ENCODE data around the gene R3HCC1L.

Gene R3HCC1L

GRCh38 chr10:98158576-98158975, 24.1 kb downstream of the R3HCC1L start:
- Histone ChIP-seq H3K4me1 (ENCODE audit: insufficient read depth, poor library complexity, severe bottlenecking) (no peaks in the 10 kb centered on the region), H3K9me3 (ENCODE audit: severe bottlenecking) (no peaks in the 10 kb centered on the region), H3K36me3 (ENCODE audit: low read depth) (peaks cover 46% of the 10 kb centered on the region), H3K27ac (ENCODE audit: poor library complexity, severe bottlenecking) (no peak overlapping the region), H3K27me3 (ENCODE audit: insufficient read depth, poor library complexity, severe bottlenecking) (no peaks in the 10 kb centered on the region), H3K4me3 (ENCODE audit: severe bottlenecking) (no peak overlapping the region)
- ATAC-seq (ENCODE audit: low read depth) (no peak), DNase-seq (ENCODE audit: low spot score) (no peak)
- TF ChIP-seq CTCF (IDR thresholded peaks at IDR 0.05; ENCODE audit: poor library complexity, severe bottlenecking), result no peak

- Histone ChIP-seq H3K4me1 (ENCODE audit: insufficient read depth, poor library complexity, severe bottlenecking) (no peaks in the 10 kb centered on the region), H3K27ac (ENCODE audit: poor library complexity, severe bottlenecking) (no peak overlapping the region), H3K9me3 (ENCODE audit: severe bottlenecking) (no peaks in the 10 kb centered on the region), H3K4me3 (ENCODE audit: severe bottlenecking) (no peak overlapping the region), H3K36me3 (ENCODE audit: low read depth) (peaks cover 76% of the 10 kb centered on the region), H3K27me3 (ENCODE audit: insufficient read depth, poor library complexity, severe bottlenecking) (no peaks in the 10 kb centered on the region)
- no peak for TF ChIP-seq CTCF (IDR thresholded peaks at IDR 0.05; ENCODE audit: poor library complexity, severe bottlenecking)
- ATAC-seq (ENCODE audit: low read depth) (no peak), DNase-seq (ENCODE audit: low spot score) (no peak)
Observed at GRCh38 chr10:98163941-98164340, 29.5 kb downstream of the R3HCC1L start.

GRCh38 chr10:98167191-98167590, 32.7 kb downstream of the R3HCC1L start:
- no peak overlapping the region for H3K4me3 ChIP-seq (ENCODE audit: severe bottlenecking)
- no peak overlapping the region for H3K27ac ChIP-seq (ENCODE audit: poor library complexity, severe bottlenecking)
- H3K36me3 ChIP-seq (ENCODE audit: low read depth), result peaks cover 57% of the 10 kb centered on the region
- no peak for ATAC-seq (ENCODE audit: low read depth)
- no peak for DNase-seq (ENCODE audit: low spot score)
- TF ChIP-seq CTCF (IDR thresholded peaks at IDR 0.05; ENCODE audit: poor library complexity, severe bottlenecking), result no peak
- no peaks in the 10 kb centered on the region for H3K9me3 ChIP-seq (ENCODE audit: severe bottlenecking)
- H3K4me1 ChIP-seq (ENCODE audit: insufficient read depth, poor library complexity, severe bottlenecking), result no peaks in the 10 kb centered on the region
- H3K27me3 ChIP-seq (ENCODE audit: insufficient read depth, poor library complexity, severe bottlenecking), result no peaks in the 10 kb centered on the region

- no peak overlapping the region for H3K27ac ChIP-seq (ENCODE audit: poor library complexity, severe bottlenecking)
- ATAC-seq (ENCODE audit: low read depth) (no peak), DNase-seq (ENCODE audit: low spot score) (no peak)
- peaks cover 47% of the 10 kb centered on the region for H3K36me3 ChIP-seq (ENCODE audit: low read depth)
- no peaks in the 10 kb centered on the region for H3K27me3 ChIP-seq (ENCODE audit: insufficient read depth, poor library complexity, severe bottlenecking)
- H3K4me1 ChIP-seq (ENCODE audit: insufficient read depth, poor library complexity, severe bottlenecking), result no peaks in the 10 kb centered on the region
- TF ChIP-seq CTCF (IDR thresholded peaks at IDR 0.05; ENCODE audit: poor library complexity, severe bottlenecking), result no peak
- H3K4me3 ChIP-seq (ENCODE audit: severe bottlenecking), result no peak overlapping the region
- H3K9me3 ChIP-seq (ENCODE audit: severe bottlenecking), result no peaks in the 10 kb centered on the region
Observed at GRCh38 chr10:98168147-98168546, 33.7 kb downstream of the R3HCC1L start.

- H3K9me3 ChIP-seq (ENCODE audit: severe bottlenecking), result no peaks in the 10 kb centered on the region
- DNase-seq (ENCODE audit: low spot score) (no peak), ATAC-seq (ENCODE audit: low read depth) (no peak)
- no peak for TF ChIP-seq CTCF (IDR thresholded peaks at IDR 0.05; ENCODE audit: poor library complexity, severe bottlenecking)
- H3K27ac ChIP-seq (ENCODE audit: poor library complexity, severe bottlenecking), result no peak overlapping the region
- no peaks in the 10 kb centered on the region for H3K27me3 ChIP-seq (ENCODE audit: insufficient read depth, poor library complexity, severe bottlenecking)
- no peak overlapping the region for H3K4me3 ChIP-seq (ENCODE audit: severe bottlenecking)
- H3K36me3 ChIP-seq (ENCODE audit: low read depth), result peaks cover 44% of the 10 kb centered on the region
- no peaks in the 10 kb centered on the region for H3K4me1 ChIP-seq (ENCODE audit: insufficient read depth, poor library complexity, severe bottlenecking)
Observed at GRCh38 chr10:98168766-98169165, 34.3 kb downstream of the R3HCC1L start.
